Lower lobe of right lung (tissue), 2 donors: ENCODE results near the gene PPP1R13B. TPM values are rescaled to one million over a fixed set of nuclear protein-coding genes. Genes with fewer than 3 reads are reported as not detected.

ENCODE experiments used
- ATAC-seq, 2 donors: fragments of 200-7000 bp; cut with Tn5 transposase; one replicate each; pipeline ENCODE4 v1.9.1; 2020 to 2022; ENCODE audit warnings: mild to moderate bottlenecking in 2 of 2, moderate library complexity in 2 of 2
- DNase-seq: peaks from one replicate; pipeline ENCODE4 v3.0.0-alpha.2; 2020
- H3K27ac ChIP-seq: fragments of 200-600 bp; one replicate; pipeline ENCODE4 v1.8.0; 2022
- H3K27me3 ChIP-seq: fragments of 200-600 bp; one replicate; pipeline ENCODE4 v1.8.0; 2022; ENCODE audit warnings: low read depth
- H3K36me3 ChIP-seq: fragments of 200-600 bp; one replicate; pipeline ENCODE4 v1.8.0; 2022; ENCODE audit warnings: mild to moderate bottlenecking
- H3K4me1 ChIP-seq: fragments of 200-600 bp; one replicate; pipeline ENCODE4 v1.8.0; 2022
- H3K4me3 ChIP-seq: fragments of 200-600 bp; one replicate; pipeline ENCODE4 v1.8.0; 2022; ENCODE audit warnings: mild to moderate bottlenecking
- H3K9me3 ChIP-seq: fragments of 200-600 bp; one replicate; pipeline ENCODE4 v1.8.0; 2022
- intact Hi-C: fragments of 100-400 bp; cut with DNase I; formaldehyde crosslinking; loops from one replicate; pipeline ENCODE4 v1.11.0; 2022
- total RNA-seq: library from RNA; stranded (reverse); fragmentation: NEBNext Ultra II Directional; extraction: Animal tissue kit (Norgen Biotek cat#: 25700); gene quantifications from one replicate; pipeline ENCODE4 v1.2.1, GENCODE V29; 2021
- TF ChIP-seq, protein P1 (sequence below): fragments of 200-600 bp; IDR thresholded peaks from one replicate; pipeline ENCODE4 v1.8.0; 2022; ENCODE audit warnings: antibody characterized with exemption, mild to moderate bottlenecking
- donor health status: DM: no; HTN: yes; CAD: no; lungs with severe emphysema.

PPP1R13B gene
- total RNA-seq, 1 donor from 2014 or later, result 60.6 TPM

DNA sequence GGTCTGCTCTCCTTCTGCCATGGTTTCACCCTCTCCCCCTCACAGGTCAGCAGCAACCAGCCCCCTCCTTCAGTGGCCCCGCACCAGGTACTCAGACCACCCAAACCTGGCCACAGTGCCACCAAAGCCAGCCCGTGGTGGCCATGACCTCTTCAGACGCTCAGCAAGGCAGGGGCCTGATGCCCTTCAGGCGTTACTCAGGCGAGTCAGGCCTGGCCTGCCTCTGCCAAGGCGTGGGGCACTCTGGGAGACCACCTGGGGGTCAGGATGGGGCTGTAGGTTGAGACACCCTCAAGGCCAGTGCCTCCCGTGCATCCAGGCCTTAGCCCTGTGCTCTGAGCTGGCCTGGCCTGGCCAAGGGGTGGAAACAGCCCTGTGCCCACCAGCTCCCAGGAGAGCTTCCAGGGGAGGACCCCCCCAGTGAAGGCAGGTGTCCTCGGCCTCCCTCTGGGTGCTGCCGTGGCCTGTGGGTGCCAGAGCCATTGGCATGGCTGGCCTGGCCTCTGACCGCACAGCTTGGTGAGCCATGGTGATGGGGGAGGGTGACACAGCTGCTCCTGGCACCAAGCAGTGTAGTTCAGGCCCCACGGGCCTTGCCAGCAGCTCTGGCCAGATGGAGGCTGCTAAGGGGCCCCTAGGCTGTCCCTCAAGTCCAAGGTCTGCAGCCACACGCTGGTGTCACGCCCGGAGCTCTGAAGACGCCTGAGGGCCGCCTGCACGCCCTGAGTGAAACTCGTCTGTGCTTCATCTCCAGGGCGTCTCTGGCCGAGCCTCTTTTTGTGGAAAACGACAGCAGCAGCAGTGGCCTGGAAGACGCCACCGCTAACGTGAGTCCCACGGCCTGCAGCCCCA lies 147.2 kb downstream of the PPP1R13B start:
- TF ChIP-seq, protein P1, sequence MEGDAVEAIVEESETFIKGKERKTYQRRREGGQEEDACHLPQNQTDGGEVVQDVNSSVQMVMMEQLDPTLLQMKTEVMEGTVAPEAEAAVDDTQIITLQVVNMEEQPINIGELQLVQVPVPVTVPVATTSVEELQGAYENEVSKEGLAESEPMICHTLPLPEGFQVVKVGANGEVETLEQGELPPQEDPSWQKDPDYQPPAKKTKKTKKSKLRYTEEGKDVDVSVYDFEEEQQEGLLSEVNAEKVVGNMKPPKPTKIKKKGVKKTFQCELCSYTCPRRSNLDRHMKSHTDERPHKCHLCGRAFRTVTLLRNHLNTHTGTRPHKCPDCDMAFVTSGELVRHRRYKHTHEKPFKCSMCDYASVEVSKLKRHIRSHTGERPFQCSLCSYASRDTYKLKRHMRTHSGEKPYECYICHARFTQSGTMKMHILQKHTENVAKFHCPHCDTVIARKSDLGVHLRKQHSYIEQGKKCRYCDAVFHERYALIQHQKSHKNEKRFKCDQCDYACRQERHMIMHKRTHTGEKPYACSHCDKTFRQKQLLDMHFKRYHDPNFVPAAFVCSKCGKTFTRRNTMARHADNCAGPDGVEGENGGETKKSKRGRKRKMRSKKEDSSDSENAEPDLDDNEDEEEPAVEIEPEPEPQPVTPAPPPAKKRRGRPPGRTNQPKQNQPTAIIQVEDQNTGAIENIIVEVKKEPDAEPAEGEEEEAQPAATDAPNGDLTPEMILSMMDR, result no peak
- peak; percentile 42 for DNase-seq
- peaks cover 47% of the 10 kb centered on the region for H3K4me1 ChIP-seq

DNA sequence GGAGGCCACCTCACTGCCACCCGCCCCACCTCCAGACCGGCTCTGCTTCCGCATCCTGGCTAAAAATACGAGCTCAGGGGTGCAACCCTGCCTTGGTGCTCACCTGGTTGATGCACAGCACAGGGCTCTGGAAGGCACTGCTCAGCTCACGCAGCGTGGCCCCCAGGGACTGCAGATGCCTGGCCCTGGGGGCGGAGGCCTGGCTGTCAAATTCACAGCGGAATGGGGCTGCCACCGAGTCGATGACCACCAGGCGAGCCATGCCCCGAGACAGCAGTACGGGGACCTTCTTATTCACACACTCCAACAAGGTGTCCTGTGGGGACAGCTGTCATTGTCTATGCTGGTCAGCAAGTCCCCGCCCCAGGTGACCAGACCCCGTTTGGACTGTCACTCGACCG lies 148.1 kb downstream of the PPP1R13B start:
- DNase-seq, result peak; percentile 37
- Histone ChIP-seq H3K9me3 (no peaks in the 10 kb centered on the region), H3K36me3 (peaks cover 88% of the 10 kb centered on the region), H3K27me3 (no peaks in the 10 kb centered on the region), H3K4me3 (no peak overlapping the region), H3K27ac (peak overlapping the region; percentile 6), H3K4me1 (peaks cover 49% of the 10 kb centered on the region)
- ATAC-seq, result no peak
- TF ChIP-seq, protein P1, result no peak
- intact Hi-C loops, result no loop called here

More for the DNA sequence above, 147.2 kb downstream of the PPP1R13B start:
- no peaks in the 10 kb centered on the region for H3K27me3 ChIP-seq
- H3K36me3 ChIP-seq, result peaks cover 81% of the 10 kb centered on the region
- no peak overlapping the region for H3K27ac ChIP-seq
- no peak overlapping the region for H3K4me3 ChIP-seq
- H3K9me3 ChIP-seq, result no peaks in the 10 kb centered on the region
- ATAC-seq, result no peak
- intact Hi-C loops, result no loop called here

DNA sequence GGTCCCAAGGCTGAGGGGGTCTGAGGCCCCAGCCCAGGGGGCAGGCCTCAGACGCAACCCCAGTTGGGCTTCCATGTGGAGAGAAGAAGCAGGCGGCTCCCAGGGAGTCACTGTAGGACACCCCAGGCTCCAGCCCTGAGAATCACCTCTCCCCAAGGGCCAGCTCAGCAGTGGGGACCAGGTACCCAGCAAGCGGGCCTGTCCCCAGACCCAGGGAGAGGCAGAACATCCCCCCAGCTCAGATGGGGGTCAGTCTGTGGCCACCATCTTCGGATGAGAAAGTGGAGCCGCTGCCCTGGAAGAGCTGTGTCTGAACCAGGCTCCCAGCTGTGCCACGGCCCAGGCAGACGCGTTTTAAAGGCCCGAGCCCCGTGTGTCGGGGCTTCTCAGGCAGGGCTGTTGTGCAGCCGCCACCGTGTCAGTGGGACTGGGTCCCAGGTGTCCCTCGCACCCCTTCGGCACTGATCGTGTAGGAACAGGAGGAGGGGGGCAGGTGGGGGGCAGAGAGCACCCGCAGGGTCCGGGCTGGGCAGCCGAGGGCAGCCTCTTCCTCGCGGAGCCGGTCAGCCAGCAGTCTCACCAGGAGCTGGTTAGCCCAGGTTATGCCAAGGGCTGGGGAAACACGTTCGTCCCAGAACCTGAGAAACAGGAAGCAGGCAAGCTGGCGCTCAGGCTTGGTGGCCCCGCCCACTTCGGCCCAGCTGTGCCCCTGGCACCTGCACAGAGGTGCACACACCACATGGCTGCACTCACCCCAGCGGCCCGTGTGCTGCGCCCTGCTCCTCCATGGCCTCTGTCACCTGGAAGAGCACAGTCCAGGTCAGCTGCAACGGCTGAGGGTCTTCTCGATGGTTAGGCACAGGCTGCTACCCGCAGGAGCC lies 148.8 kb downstream of the PPP1R13B start:
- Histone ChIP-seq H3K27ac (peak overlapping the region; percentile 53), H3K4me3 (no peak overlapping the region), H3K27me3 (no peaks in the 10 kb centered on the region), H3K36me3 (peaks cover 88% of the 10 kb centered on the region), H3K4me1 (peaks cover 51% of the 10 kb centered on the region), H3K9me3 (no peaks in the 10 kb centered on the region)
- TF ChIP-seq, protein P1, result no peak
- intact Hi-C loops, result no loop called here
- DNase-seq, result peak; percentile 64
- ATAC-seq, result peak; percentile 49 to 52

DNA sequence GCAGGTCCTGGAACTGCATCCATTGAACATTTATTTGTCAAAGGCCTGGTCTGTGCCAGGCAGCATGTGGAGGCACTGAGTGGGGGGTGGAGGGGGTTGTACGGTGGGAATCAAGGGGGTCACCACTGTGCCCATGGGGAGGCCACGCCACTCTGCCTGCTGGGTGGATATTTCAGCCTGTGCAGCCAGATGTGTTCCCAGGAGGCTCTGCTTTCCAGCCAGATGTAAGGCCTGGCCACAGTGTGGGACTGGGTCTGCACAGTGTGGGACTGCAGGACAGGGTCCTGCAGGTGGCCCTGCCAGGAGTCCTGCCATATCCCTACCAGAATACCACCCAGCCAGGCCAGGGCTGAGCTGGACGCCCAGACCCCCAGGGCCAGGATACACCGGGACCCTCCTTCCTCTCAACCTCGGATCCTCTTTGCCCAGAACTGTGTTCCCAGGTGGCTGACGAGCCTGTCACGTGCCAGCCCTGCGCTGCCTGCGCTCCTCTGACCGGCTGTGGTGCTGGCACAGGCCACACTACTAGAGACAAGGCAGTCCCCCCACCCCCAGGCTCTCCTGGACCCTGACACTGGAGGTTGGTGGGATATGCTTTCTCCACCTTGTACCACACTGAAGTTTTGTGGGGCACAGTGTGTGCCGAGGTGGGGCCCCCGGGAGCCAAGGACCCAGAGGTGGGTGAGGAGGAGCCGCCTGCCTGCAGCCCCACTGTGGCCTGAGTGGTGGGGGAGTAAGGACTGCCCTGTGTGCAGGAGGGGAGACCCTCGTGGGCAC lies 149.6 kb downstream of the PPP1R13B start:
- H3K4me3 ChIP-seq, result no peak overlapping the region
- peaks cover 88% of the 10 kb centered on the region for H3K36me3 ChIP-seq
- H3K4me1 ChIP-seq, result peaks cover 55% of the 10 kb centered on the region
- ATAC-seq (no peak), DNase-seq (peak; percentile 26)
- intact Hi-C loops, result no loop called here
- H3K27ac ChIP-seq, result peak overlapping the region; percentile 53
- no peaks in the 10 kb centered on the region for H3K9me3 ChIP-seq
- H3K27me3 ChIP-seq, result no peaks in the 10 kb centered on the region
- TF ChIP-seq, protein P1, result no peak

DNA sequence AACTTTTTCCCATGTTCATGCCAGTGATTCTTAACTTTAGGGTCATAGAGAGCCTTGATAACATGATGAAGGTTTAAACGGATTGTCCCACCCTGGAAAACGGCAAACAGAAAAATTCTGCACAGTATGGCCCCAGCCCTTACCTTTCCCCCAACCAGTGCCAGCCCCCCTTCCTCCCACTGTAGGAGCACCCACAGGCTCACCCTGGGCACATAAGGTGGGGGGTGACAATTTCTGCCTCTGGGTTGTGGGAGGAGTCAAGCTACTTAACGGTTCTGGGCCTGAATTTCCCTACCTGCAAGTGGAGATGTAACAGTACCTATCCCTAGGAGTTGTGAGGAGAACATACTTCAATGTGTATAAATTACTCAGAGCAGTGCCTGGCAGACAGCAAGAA lies 150.2 kb downstream of the PPP1R13B start:
- TF ChIP-seq, protein P1, result no peak
- intact Hi-C loops, result no loop called here
- H3K36me3 ChIP-seq, result peaks cover 88% of the 10 kb centered on the region
- peak overlapping the region; percentile 53 for H3K27ac ChIP-seq
- H3K4me3 ChIP-seq, result no peak overlapping the region
- no peaks in the 10 kb centered on the region for H3K9me3 ChIP-seq
- no peak for DNase-seq
- peaks cover 56% of the 10 kb centered on the region for H3K4me1 ChIP-seq
- H3K27me3 ChIP-seq, result no peaks in the 10 kb centered on the region
- ATAC-seq, result no peak
